GM23338 (cell line): Measurements from ENCODE around the gene LSM11. TPM values are rescaled to one million over a fixed set of nuclear protein-coding genes. Genes with fewer than 3 reads are reported as not detected.

Experiments
- ATAC-seq: fragments of 200-7000 bp; cut with Tn5 transposase; 3 replicates; pipeline ENCODE4 v1.9.1; 2020
- DNase-seq: peaks from one replicate; pipeline ENCODE4 v3.0.0-alpha.2; 2015; ENCODE audit warnings: low spot score
- H2AFZ ChIP-seq: fragments of 200-600 bp; sonication (generic); 2 replicates; pipeline ENCODE4 v1.8.0; 2016; ENCODE audit warnings: antibody characterized with exemption, mild to moderate bottlenecking, moderate library complexity
- H3F3A ChIP-seq: fragments of 200-600 bp; sonication (generic); replicated peaks from 2 replicates; pipeline ENCODE4 v1.8.0; 2017; ENCODE audit warnings: antibody characterized with exemption, mixed run types, low read depth
- H3K27ac ChIP-seq: fragments of 200-600 bp; sonication (generic); 2 replicates; pipeline ENCODE4 v1.6.1; 2016; ENCODE audit warnings: low read depth
- H3K27me3 ChIP-seq: fragments of 200-600 bp; sonication (generic); 2 replicates; pipeline ENCODE4 v1.8.0; 2016; ENCODE audit warnings: mild to moderate bottlenecking, mixed run types, moderate library complexity; ENCODE audit not compliant: insufficient read depth
- H3K36me3 ChIP-seq: fragments of 200-600 bp; sonication (generic); 2 replicates; pipeline ENCODE4 v1.8.0; 2016; ENCODE audit warnings: mild to moderate bottlenecking; ENCODE audit not compliant: insufficient read depth
- H3K4me1 ChIP-seq: fragments of 200-600 bp; sonication (generic); 2 replicates; pipeline ENCODE4 v1.8.0; 2016; ENCODE audit warnings: mild to moderate bottlenecking, moderate library complexity; ENCODE audit not compliant: insufficient read depth
- H3K4me2 ChIP-seq: fragments of 200-600 bp; sonication (generic); 2 replicates; pipeline ENCODE4 v1.7.1; 2017; ENCODE audit warnings: mixed run types
- H3K4me3 ChIP-seq: fragments of 200-600 bp; sonication (generic); 2 replicates; pipeline ENCODE4 v1.6.1; 2016; ENCODE audit warnings: mixed run types
- H3K79me2 ChIP-seq: fragments of 200-600 bp; sonication (generic); replicated peaks from 2 replicates; pipeline ENCODE4 v1.8.0; 2017; ENCODE audit warnings: mild to moderate bottlenecking; ENCODE audit not compliant: insufficient read depth
- H3K9me2 ChIP-seq: fragments of 200-600 bp; sonication (generic); 2 replicates; pipeline ENCODE4 v1.8.0; 2017; ENCODE audit not compliant: insufficient read depth
- H4K20me1 ChIP-seq: fragments of 200-600 bp; sonication (generic); replicated peaks from 2 replicates; pipeline ENCODE4 v1.8.0; 2017; ENCODE audit warnings: mild to moderate bottlenecking; ENCODE audit not compliant: insufficient read depth
- H3K27ac Mint-ChIP-seq: 2 replicates; pipeline ENCODE4 v1.8.0; 2020; ENCODE audit warnings: inconsistent platforms, mild to moderate bottlenecking, moderate library complexity, mixed read lengths
- H3K27me3 Mint-ChIP-seq: 3 replicates; pipeline ENCODE4 v1.8.0; 2022; ENCODE audit warnings: low read depth, mild to moderate bottlenecking, moderate library complexity, mixed read lengths, inconsistent platforms; ENCODE audit not compliant: insufficient read depth, poor library complexity
- H3K36me3 Mint-ChIP-seq: 3 replicates; pipeline ENCODE4 v1.8.0; 2021; ENCODE audit warnings: low read depth, mild to moderate bottlenecking, inconsistent platforms, moderate library complexity, mixed read lengths
- H3K4me1 Mint-ChIP-seq: 3 replicates; pipeline ENCODE4 v1.8.0; 2020; ENCODE audit warnings: mild to moderate bottlenecking, inconsistent platforms, mixed read lengths
- H3K4me3 Mint-ChIP-seq: 3 replicates; pipeline ENCODE4 v1.8.0; 2021; ENCODE audit warnings: moderate library complexity, mild to moderate bottlenecking, inconsistent platforms, mixed read lengths
- H3K9me3 Mint-ChIP-seq: 3 replicates; pipeline ENCODE4 v1.8.0; 2020; ENCODE audit warnings: moderate library complexity, mild to moderate bottlenecking, inconsistent platforms, mixed read lengths
- CREB1 ChIP-seq: fragments of 250-450 bp; sonication (Bioruptor Pico); IDR thresholded peaks from 2 replicates; pipeline ENCODE4 v1.5.0; 2020; ENCODE audit warnings: low read depth, mild to moderate bottlenecking, moderate library complexity
- CTCF ChIP-seq, 2 experiments: fragments of 200-600 bp in 1 of 2; sonication (generic) in 1 of 2; conservative IDR thresholded peaks; 2 replicates each; pipeline versions ENCODE4 v1.5.1 to v1.6.1; 2016 to 2017; ENCODE audit warnings: antibody characterized with exemption in 2 of 2, low read depth in 2 of 2, mild to moderate bottlenecking in 2 of 2, moderate library complexity in 1 of 2
- ETS1 ChIP-seq: IDR thresholded peaks from 2 replicates; pipeline ENCODE4 v1.6.1; 2016; ENCODE audit warnings: antibody characterized with exemption
- NANOG ChIP-seq: IDR thresholded peaks from 2 replicates; pipeline ENCODE4 v1.6.1; 2016; ENCODE audit warnings: antibody characterized with exemption, borderline replicate concordance
- POLR2AphosphoS5 ChIP-seq: IDR thresholded peaks from 2 replicates; pipeline ENCODE4 v1.6.1; 2016; ENCODE audit warnings: antibody characterized with exemption, low read depth
- REST ChIP-seq: IDR thresholded peaks from one replicate; pipeline ENCODE4 v1.6.1; 2018; ENCODE audit warnings: antibody characterized with exemption; ENCODE audit not compliant: unreplicated experiment
- STAT1 ChIP-seq: IDR thresholded peaks from one replicate; pipeline ENCODE4 v1.6.1; 2016; ENCODE audit warnings: antibody characterized with exemption; ENCODE audit not compliant: unreplicated experiment
- ZNF114 ChIP-seq: fragments of 250-450 bp; sonication (Bioruptor Pico); IDR thresholded peaks from 2 replicates; pipeline ENCODE4 v1.5.0; 2020; ENCODE audit warnings: mild to moderate bottlenecking, moderate library complexity
- polyA plus RNA-seq: library from polyadenylated mRNA; unstranded; fragments of >200 nt; fragmentation: Nextera tagmentation; extraction: Ambion mirVana; gene quantifications from 2 replicates; pipeline ENCODE4 v1.2.1, GENCODE V29; 2016
- total RNA-seq: library from RNA; depleted of rRNA; stranded (reverse); fragments of >200 nt; shearing (Covaris generic); gene quantifications from 2 replicates; pipeline ENCODE4 v1.2.3, GENCODE V29; 2014

Gene LSM11
- total and polyA plus RNA-seq, 2 experiments from 2014 or later, result 1.2 to 3.8 TPM

- TF ChIP-seq REST (no peak), POLR2AphosphoS5 (no peak)
Observed at GRCh38 chr5:157750320-157750719, 6.8 kb downstream of the LSM11 start (continued).

- Histone ChIP-seq H3K27ac (no peak overlapping the region), H3K4me2 (no peak overlapping the region), H3K27me3 (no peaks in the 10 kb centered on the region), H3K4me3 (no peak overlapping the region), H4K20me1 (no peaks in the 10 kb centered on the region; the same call in 1 of the 2 replicates), H3K79me2 (no peaks in the 10 kb centered on the region), H3K9me2 (no peaks in the 10 kb centered on the region), H3F3A (no peaks in the 10 kb centered on the region), H3K36me3 (no peaks in the 10 kb centered on the region; the same call in 1 of the 2 replicates), H2AFZ (no peak overlapping the region), H3K4me1 (no peaks in the 10 kb centered on the region)
- Mint-ChIP-seq H3K4me1 (no peaks in the 10 kb centered on the region), H3K4me3 (no peak overlapping the region), H3K27ac (no peak overlapping the region), H3K36me3 (no peaks in the 10 kb centered on the region; the same call in 2 of the 3 replicates), H3K27me3 (peaks cover 2% of the 10 kb centered on the region), H3K9me3 (no peaks in the 10 kb centered on the region; the same call in 2 of the 3 replicates)
- no peak for TF ChIP-seq CREB1
- TF ChIP-seq NANOG, result no peak
- TF ChIP-seq POLR2AphosphoS5, result no peak
- TF ChIP-seq ETS1, result no peak
- no peak for DNase-seq
- no peak for ATAC-seq
Observed at GRCh38 chr5:157756122-157756521, 12.6 kb downstream of the LSM11 start.

- Histone ChIP-seq H3K27ac (no peak overlapping the region), H3K36me3 (no peaks in the 10 kb centered on the region; the same call in 1 of the 2 replicates), H3K4me3 (no peak overlapping the region), H3K4me1 (no peaks in the 10 kb centered on the region), H3K79me2 (no peaks in the 10 kb centered on the region), H3K27me3 (no peaks in the 10 kb centered on the region), H4K20me1 (no peaks in the 10 kb centered on the region; the same call in 1 of the 2 replicates), H3K4me2 (no peak overlapping the region), H2AFZ (no peak overlapping the region), H3K9me2 (no peaks in the 10 kb centered on the region), H3F3A (no peaks in the 10 kb centered on the region)
- ATAC-seq (no peak), DNase-seq (no peak)
- H3K27ac Mint-ChIP-seq, result no peak overlapping the region
- no peak overlapping the region for H3K4me3 Mint-ChIP-seq
- H3K27me3 Mint-ChIP-seq, result peaks cover 2% of the 10 kb centered on the region
- H3K36me3 Mint-ChIP-seq, result no peaks in the 10 kb centered on the region
- H3K9me3 Mint-ChIP-seq, result no peaks in the 10 kb centered on the region
- H3K4me1 Mint-ChIP-seq, result no peaks in the 10 kb centered on the region
- TF ChIP-seq CTCF (conservative IDR thresholded peaks at IDR 0.05; ENCODE audit: low read depth in 2 of 2) (no peak), NANOG (no peak), CREB1 (no peak), ZNF114 (no peak), STAT1 (no peak)
Observed at GRCh38 chr5:157758706-157759105, 15.2 kb downstream of the LSM11 start.
